Endothelial cell of umbilical vein (primary cell): ENCODE data around the gene MT2A. TPM values are rescaled to one million over a fixed set of nuclear protein-coding genes. Genes with fewer than 3 reads are reported as not detected.

Source experiments
- BruUV-seq: library from RNA; stranded (reverse); fragments of 400-500 nt; replicated peaks from 2 replicates; lab custom pipeline; 2021; lab: Mats Ljungman, UMichigan
- CTCF ChIA-PET: fragments of 300-600, 350-600 bp; sonication (Branson Sonifier 250); formaldehyde crosslinking; loops from one replicate; lab custom pipeline; 2021; ENCODE audit warnings: antibody characterized with exemption, inconsistent platforms; lab: Charles Lee
- POLR2A ChIA-PET: fragments of 300-600, 350-600 bp; sonication (Branson Sonifier 250); formaldehyde crosslinking; loops from one replicate; lab custom pipeline; 2021; ENCODE audit warnings: antibody characterized with exemption, inconsistent platforms; lab: Charles Lee
- DNase-seq: peaks from one replicate; pipeline ENCODE4 v3.0.0-alpha.2; 2011; ENCODE audit warnings: low read depth, low spot score
- FAIRE-seq: peaks from 2 replicates; lab custom pipeline; 2011; peaks lifted over from hg19 to GRCh38; lab: Jason Lieb, UNC
- H2AFZ ChIP-seq: 2 replicates; pipeline ENCODE4 v1.6.0; 2012; ENCODE audit warnings: low read depth, low read length, control low read depth, inconsistent platforms
- H3K27ac ChIP-seq: 2 replicates; pipeline ENCODE4 v1.5.1; 2011; ENCODE audit warnings: low read depth, mild to moderate bottlenecking, control low read depth, low read length, moderate library complexity; ENCODE audit not compliant: insufficient read depth
- H3K27me3 ChIP-seq, 2 experiments: 2 replicates each; pipeline versions ENCODE4 v1.6.0 to v1.6.1; 2011; ENCODE audit warnings: low read length in 2 of 2, mixed read lengths in 1 of 2; ENCODE audit not compliant: control insufficient read depth in 2 of 2, insufficient read depth in 2 of 2
- H3K36me3 ChIP-seq, 2 experiments: 2 replicates in 1 of 2; 3 replicates in 1 of 2; pipeline ENCODE4 v1.5.1; 2011; ENCODE audit warnings: low read length in 2 of 2, mild to moderate bottlenecking in 1 of 2, moderate library complexity in 1 of 2; ENCODE audit not compliant: control insufficient read depth in 2 of 2, insufficient read depth in 2 of 2; ENCODE audit errors: extremely low read depth in 1 of 2
- H3K4me1 ChIP-seq: 3 replicates; pipeline ENCODE4 v1.5.1; 2011; ENCODE audit warnings: mild to moderate bottlenecking, low read length; ENCODE audit not compliant: control insufficient read depth, insufficient read depth; ENCODE audit errors: extremely low read depth
- H3K4me2 ChIP-seq: 2 replicates; pipeline ENCODE4 v1.6.1; 2011; ENCODE audit warnings: low read length, control low read depth, mixed read lengths; ENCODE audit not compliant: insufficient read depth
- H3K4me3 ChIP-seq, 3 experiments: fragments of 200-600 bp in 1 of 3; sonication (generic), shearing (Covaris generic) in 1 of 3; replicated peaks in 1 of 3; 2 replicates each; pipeline ENCODE4 v1.5.1; 2011 to 2016; ENCODE audit warnings: control low read depth in 3 of 3, low read length in 3 of 3, mild to moderate bottlenecking in 2 of 3, inconsistent platforms in 1 of 3, low read depth in 1 of 3, moderate library complexity in 1 of 3; ENCODE audit not compliant: insufficient read depth in 1 of 3
- H3K79me2 ChIP-seq: 2 replicates; pipeline ENCODE4 v1.6.0; 2012; ENCODE audit warnings: low read length, inconsistent platforms; ENCODE audit not compliant: control insufficient read depth, insufficient read depth
- H3K9ac ChIP-seq: replicated peaks from 2 replicates; pipeline ENCODE3; 2011; ENCODE audit warnings: low read length, control low read depth; ENCODE audit not compliant: insufficient read depth; ENCODE audit errors: extremely low read depth
- H3K9me1 ChIP-seq: replicated peaks from 3 replicates; pipeline ENCODE4 v1.6.0; 2011; ENCODE audit warnings: mild to moderate bottlenecking, low read length; ENCODE audit not compliant: control insufficient read depth, insufficient read depth; ENCODE audit errors: extremely low read depth
- H3K9me3 ChIP-seq: replicated peaks from 2 replicates; pipeline ENCODE4 v1.5.1; 2012; ENCODE audit warnings: low read length, inconsistent platforms; ENCODE audit not compliant: control insufficient read depth, insufficient read depth
- H4K20me1 ChIP-seq: replicated peaks from 2 replicates; pipeline ENCODE3; 2011; ENCODE audit warnings: mild to moderate bottlenecking, low read length; ENCODE audit not compliant: control insufficient read depth, insufficient read depth; ENCODE audit errors: extremely low read depth
- EZH2 ChIP-seq: IDR thresholded peaks from 2 replicates; pipeline ENCODE4 v1.6.1; 2012; ENCODE audit warnings: borderline replicate concordance, low read depth, mild to moderate bottlenecking, moderate library complexity, low read length, inconsistent platforms; ENCODE audit not compliant: severe bottlenecking
- FOS ChIP-seq: IDR thresholded peaks from 2 replicates; pipeline ENCODE4 v1.6.1; 2011; ENCODE audit warnings: mild to moderate bottlenecking, low read length, moderate library complexity, borderline replicate concordance; ENCODE audit not compliant: insufficient read depth
- GATA2 ChIP-seq: IDR thresholded peaks from 2 replicates; pipeline ENCODE4 v1.7.0; 2011; ENCODE audit warnings: low read depth, mild to moderate bottlenecking, moderate library complexity, mixed read lengths, low read length; ENCODE audit not compliant: insufficient read length, insufficient read depth
- JUN ChIP-seq: IDR thresholded peaks from 2 replicates; pipeline ENCODE4 v1.6.1; 2011; ENCODE audit warnings: borderline replicate concordance, low read depth; ENCODE audit not compliant: insufficient read length, insufficient read depth
- MAX ChIP-seq: IDR thresholded peaks from 2 replicates; pipeline ENCODE4 v1.6.1; 2011; ENCODE audit not compliant: insufficient read depth, insufficient read length
- MYC ChIP-seq: IDR thresholded peaks from one replicate; pipeline ENCODE4 v1.6.1; 2011; ENCODE audit warnings: mild to moderate bottlenecking, low read depth, low read length
- POLR2A ChIP-seq: IDR thresholded peaks from 2 replicates; pipeline ENCODE4 v1.6.1; 2012; ENCODE audit warnings: low read depth, mild to moderate bottlenecking, control low read depth, low read length
- POLR2AphosphoS5 ChIP-seq: IDR thresholded peaks from 2 replicates; pipeline ENCODE4 v1.6.1; 2012; ENCODE audit warnings: low read depth, mild to moderate bottlenecking, control low read depth, low read length, moderate library complexity; ENCODE audit not compliant: insufficient read depth
- dilution Hi-C: fragments of 300-500 bp; cut with MboI; formaldehyde crosslinking; loops from one replicate; pipeline ENCODE4 v1.15.0; 2019; ENCODE audit warnings: low sequenced_read_pairs; ENCODE audit not compliant: extremely low pct_ligation_motif_present
- intact Hi-C: fragments of 100-400 bp; cut with micrococcal nuclease; formaldehyde crosslinking; loops from one replicate; pipeline ENCODE4 v1.10.0; 2022
- polyA plus RNA-seq, 4 experiments: library from polyadenylated mRNA; depleted of rRNA in 3 of 4; stranded (reverse) in 3 of 4; unstranded in 1 of 4; fragments of >200 nt; gene quantifications; 2 replicates each; pipeline versions ENCODE4 v1.2.1 to v1.2.3, GENCODE V29; 2011 to 2012; ENCODE audit warnings: missing spikeins in 1 of 4
- total RNA-seq: library from RNA; stranded (reverse); gene quantifications from 2 replicates; pipeline ENCODE4 v1.2.3, GENCODE V29; 2021
- TF ChIP-seq, protein P1 (sequence below), 2 donors: IDR thresholded peaks; 1 replicate in 1 of 2; 2 replicates in 1 of 2; pipeline ENCODE4 v1.5.1; 2011; ENCODE audit warnings: low read length in 2 of 2, mild to moderate bottlenecking in 2 of 2, moderate library complexity in 2 of 2, control low read depth in 1 of 2, inconsistent platforms in 1 of 2, low read depth in 1 of 2; ENCODE audit not compliant: insufficient read depth in 1 of 2; ENCODE audit errors: extremely low read depth in 1 of 2

The MT2A gene
- total and polyA plus RNA-seq, 2 donors (not counting 3 experiments of a cell fraction or from before 2014, with no cell fraction given) = 276 to 1,337 TPM

GRCh38 chr16:56571525-56571924 lies 36.9 kb upstream of the MT2A start:
- DNase-seq = no peak
- Histone ChIP-seq H3K9ac (no peak overlapping the region), H3K4me3 (no peak overlapping the region), H4K20me1 (no peaks in the 10 kb centered on the region), H2AFZ (no peak overlapping the region), H3K4me2 (no peak overlapping the region), H3K4me1 (no peaks in the 10 kb centered on the region), H3K9me3 (no peaks in the 10 kb centered on the region), H3K27me3 (peaks cover 7 to 9% of the 10 kb centered on the region in 2 experiments), H3K9me1 (no peaks in the 10 kb centered on the region), H3K36me3 (no peaks in the 10 kb centered on the region), H3K79me2 (no peaks in the 10 kb centered on the region), H3K27ac (no peak overlapping the region)
- dilution Hi-C loops (no loop called here), intact Hi-C loops (no loop called here)
- TF ChIP-seq GATA2 (no peak), FOS (no peak), MYC (no peak), MAX (no peak), EZH2 (no peak), JUN (no peak), POLR2A (no peak), POLR2AphosphoS5 (no peak)
- TF ChIP-seq, protein P1, sequence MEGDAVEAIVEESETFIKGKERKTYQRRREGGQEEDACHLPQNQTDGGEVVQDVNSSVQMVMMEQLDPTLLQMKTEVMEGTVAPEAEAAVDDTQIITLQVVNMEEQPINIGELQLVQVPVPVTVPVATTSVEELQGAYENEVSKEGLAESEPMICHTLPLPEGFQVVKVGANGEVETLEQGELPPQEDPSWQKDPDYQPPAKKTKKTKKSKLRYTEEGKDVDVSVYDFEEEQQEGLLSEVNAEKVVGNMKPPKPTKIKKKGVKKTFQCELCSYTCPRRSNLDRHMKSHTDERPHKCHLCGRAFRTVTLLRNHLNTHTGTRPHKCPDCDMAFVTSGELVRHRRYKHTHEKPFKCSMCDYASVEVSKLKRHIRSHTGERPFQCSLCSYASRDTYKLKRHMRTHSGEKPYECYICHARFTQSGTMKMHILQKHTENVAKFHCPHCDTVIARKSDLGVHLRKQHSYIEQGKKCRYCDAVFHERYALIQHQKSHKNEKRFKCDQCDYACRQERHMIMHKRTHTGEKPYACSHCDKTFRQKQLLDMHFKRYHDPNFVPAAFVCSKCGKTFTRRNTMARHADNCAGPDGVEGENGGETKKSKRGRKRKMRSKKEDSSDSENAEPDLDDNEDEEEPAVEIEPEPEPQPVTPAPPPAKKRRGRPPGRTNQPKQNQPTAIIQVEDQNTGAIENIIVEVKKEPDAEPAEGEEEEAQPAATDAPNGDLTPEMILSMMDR (IDR thresholded peaks at IDR 0.05; ENCODE audit: extremely low read depth in 1 of 2, insufficient read depth in 1 of 2, low read depth in 1 of 2, low read length in 2 of 2) = no peak
- FAIRE-seq = no peak
- CTCF ChIA-PET = interaction anchor here (2.2 kb wide), 1 partner anchor 130 kb away, joined by 6 read pairs; no protein-coding TSS in a partner anchor
- POLR2A ChIA-PET = no interaction called here
- no TSS peak for BruUV-seq
